Measurements from ENCODE around the gene KIF23. TPM values are rescaled to one million over a fixed set of nuclear protein-coding genes. Genes with fewer than 3 reads are reported as not detected.

KIF23 gene
- total RNA-seq, 1 experiment from 2014 or later, result 87.8 TPM

- DNase-seq (ENCODE audit: low spot score) (no peak), ATAC-seq (peak; percentile 25)
- Mint-ChIP-seq H3K27me3 (ENCODE audit: low read depth) (no peaks in the 10 kb centered on the region; the same call in 1 of the 2 replicates), H3K9me3 (peaks cover 7% of the 10 kb centered on the region), H3K4me3 (no peak overlapping the region), H3K36me3 (peaks cover 4% of the 10 kb centered on the region), H3K27ac (no peak overlapping the region), H3K4me1 (no peaks in the 10 kb centered on the region)
- POLR2A ChIA-PET, result no interaction called here
- no peak for TF ChIP-seq MLX (CRISPR knock-in tag; IDR thresholded peaks at IDR 0.05)
- no peak for TF ChIP-seq ZNF396 (CRISPR knock-in tag; IDR thresholded peaks at IDR 0.05; ENCODE audit: borderline replicate concordance)
- no peak for TF ChIP-seq ELF4 (CRISPR knock-in tag; IDR thresholded peaks at IDR 0.05; ENCODE audit: low read depth)
- no peak for TF ChIP-seq CREB1 (CRISPR knock-in tag; IDR thresholded peaks at IDR 0.05)
- no peak for TF ChIP-seq ATF2 (CRISPR knock-in tag; IDR thresholded peaks at IDR 0.05; ENCODE audit: borderline replicate concordance, low read depth)
- TF ChIP-seq, protein P1, sequence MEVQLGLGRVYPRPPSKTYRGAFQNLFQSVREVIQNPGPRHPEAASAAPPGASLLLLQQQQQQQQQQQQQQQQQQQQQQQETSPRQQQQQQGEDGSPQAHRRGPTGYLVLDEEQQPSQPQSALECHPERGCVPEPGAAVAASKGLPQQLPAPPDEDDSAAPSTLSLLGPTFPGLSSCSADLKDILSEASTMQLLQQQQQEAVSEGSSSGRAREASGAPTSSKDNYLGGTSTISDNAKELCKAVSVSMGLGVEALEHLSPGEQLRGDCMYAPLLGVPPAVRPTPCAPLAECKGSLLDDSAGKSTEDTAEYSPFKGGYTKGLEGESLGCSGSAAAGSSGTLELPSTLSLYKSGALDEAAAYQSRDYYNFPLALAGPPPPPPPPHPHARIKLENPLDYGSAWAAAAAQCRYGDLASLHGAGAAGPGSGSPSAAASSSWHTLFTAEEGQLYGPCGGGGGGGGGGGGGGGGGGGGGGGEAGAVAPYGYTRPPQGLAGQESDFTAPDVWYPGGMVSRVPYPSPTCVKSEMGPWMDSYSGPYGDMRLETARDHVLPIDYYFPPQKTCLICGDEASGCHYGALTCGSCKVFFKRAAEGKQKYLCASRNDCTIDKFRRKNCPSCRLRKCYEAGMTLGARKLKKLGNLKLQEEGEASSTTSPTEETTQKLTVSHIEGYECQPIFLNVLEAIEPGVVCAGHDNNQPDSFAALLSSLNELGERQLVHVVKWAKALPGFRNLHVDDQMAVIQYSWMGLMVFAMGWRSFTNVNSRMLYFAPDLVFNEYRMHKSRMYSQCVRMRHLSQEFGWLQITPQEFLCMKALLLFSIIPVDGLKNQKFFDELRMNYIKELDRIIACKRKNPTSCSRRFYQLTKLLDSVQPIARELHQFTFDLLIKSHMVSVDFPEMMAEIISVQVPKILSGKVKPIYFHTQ (CRISPR knock-in tag; IDR thresholded peaks at IDR 0.05), result no peak
- TF ChIP-seq NFATC4 (CRISPR knock-in tag; IDR thresholded peaks at IDR 0.05), result no peak
- TF ChIP-seq E2F1 (CRISPR knock-in tag; IDR thresholded peaks at IDR 0.05), result no peak
- no peak for TF ChIP-seq HMGA2 (CRISPR knock-in tag; IDR thresholded peaks at IDR 0.05)
- CTCF ChIA-PET, result interaction anchor here (1.1 to 3.7 kb wide), 6 partner anchors 8 to 484 kb away, joined by 4 to 40 read pairs (median 4); no protein-coding TSS in a partner anchor
Observed at GRCh38 chr15:69474846-69475455, 60.8 kb downstream of the KIF23 start.

- ATAC-seq, result peak; percentile 68
- Mint-ChIP-seq H3K4me1 (no peaks in the 10 kb centered on the region), H3K36me3 (peaks cover 4% of the 10 kb centered on the region), H3K27ac (no peak overlapping the region), H3K9me3 (peaks cover 13% of the 10 kb centered on the region), H3K27me3 (ENCODE audit: low read depth) (no peaks in the 10 kb centered on the region; the same call in 1 of the 2 replicates), H3K4me3 (no peak overlapping the region)
- TF ChIP-seq, protein P1 (CRISPR knock-in tag; IDR thresholded peaks at IDR 0.05), result no peak
- TF ChIP-seq CTCF (IDR thresholded peaks at IDR 0.05), result peak; percentile 91
- POLR2A ChIA-PET, result no interaction called here
- DNase-seq (ENCODE audit: low spot score), result peak; percentile 83
- CTCF ChIA-PET, result interaction anchor here (0.6 to 3.7 kb wide), 7 partner anchors 9 to 63 kb away, joined by 3 to 40 read pairs (median 4); no protein-coding TSS in a partner anchor
Observed at GRCh38 chr15:69475769-69476358, 61.7 kb downstream of the KIF23 start.
